ENCODE data around the gene AFG1L. TPM values are rescaled to one million over a fixed set of nuclear protein-coding genes. Genes with fewer than 3 reads are reported as not detected.

AFG1L gene
- total RNA-seq, 2 donors from 2014 or later: 10.5 to 11.1 TPM

- no peak for DNase-seq
- peaks cover 4% of the 10 kb centered on the region for H3K27me3 Mint-ChIP-seq (ENCODE audit: insufficient read depth)
- 79 to 100% methylated on average over 1 to 3 of the region's 6 CpGs for WGBS, 2 experiments (ENCODE audit: insufficient coverage in 1 of 2, insufficient read length in 1 of 2)
These were observed 122.2 kb downstream of the AFG1L start for GRCh38 chr6:108417027-108417426.

GRCh38 chr6:108419474-108419873 lies 124.6 kb downstream of the AFG1L start:
- H3K4me3 Mint-ChIP-seq: no peak overlapping the region
- no peaks in the 10 kb centered on the region for H3K4me1 ChIP-seq (ENCODE audit: control insufficient read depth, insufficient read depth, low read length)
- H3K4me3 ChIP-seq (ENCODE audit: low read length): no peak overlapping the region
- no peaks in the 10 kb centered on the region for H3K36me3 ChIP-seq (ENCODE audit: control insufficient read depth, insufficient read depth, low read length)
- no peaks in the 10 kb centered on the region for H3K36me3 Mint-ChIP-seq (ENCODE audit: low read depth)
- WGBS, 2 experiments (ENCODE audit: insufficient coverage in 1 of 2, insufficient read length in 1 of 2): 90% methylated on average over 1 of the region's 1 CpG; no CpG with 5 or more reads in 1 of the 2 experiments
- no peaks in the 10 kb centered on the region for H3K27me3 ChIP-seq (ENCODE audit: control insufficient read depth, insufficient read depth, low read length, poor library complexity, severe bottlenecking)
- no peak overlapping the region for H3K27ac Mint-ChIP-seq
- H3K4me1 Mint-ChIP-seq: peaks cover 5% of the 10 kb centered on the region
- DNase-seq: no peak
- no peak for TF ChIP-seq CTCF (conservative IDR thresholded peaks at IDR 0.05)
- no peak overlapping the region for H3K9ac ChIP-seq (ENCODE audit: extremely low read depth, low read length, poor library complexity, severe bottlenecking)
- H3K9me3 Mint-ChIP-seq: peaks cover 14% of the 10 kb centered on the region
- H3K9me3 ChIP-seq (ENCODE audit: control insufficient read depth, low read length): no peaks in the 10 kb centered on the region
- H3K27me3 Mint-ChIP-seq (ENCODE audit: insufficient read depth): peaks cover 2% of the 10 kb centered on the region
- no peak overlapping the region for H3K27ac ChIP-seq (ENCODE audit: low read depth, low read length)

More at GRCh38 chr6:108417027-108417426, 122.2 kb downstream of the AFG1L start:
- Mint-ChIP-seq H3K36me3 (ENCODE audit: low read depth) (peaks cover 4% of the 10 kb centered on the region), H3K27ac (no peak overlapping the region), H3K4me1 (peaks cover 5% of the 10 kb centered on the region), H3K4me3 (no peak overlapping the region), H3K9me3 (peaks cover 29% of the 10 kb centered on the region)
- H3K27me3 ChIP-seq (ENCODE audit: control insufficient read depth, insufficient read depth, low read length, poor library complexity, severe bottlenecking): no peaks in the 10 kb centered on the region
- H3K9ac ChIP-seq (ENCODE audit: extremely low read depth, low read length, poor library complexity, severe bottlenecking): no peak overlapping the region
- TF ChIP-seq CTCF (conservative IDR thresholded peaks at IDR 0.05): no peak
- H3K4me3 ChIP-seq (ENCODE audit: low read length): no peak overlapping the region
- H3K9me3 ChIP-seq (ENCODE audit: control insufficient read depth, low read length): no peaks in the 10 kb centered on the region
- H3K27ac ChIP-seq (ENCODE audit: low read depth, low read length): no peak overlapping the region
- no peaks in the 10 kb centered on the region for H3K36me3 ChIP-seq (ENCODE audit: control insufficient read depth, insufficient read depth, low read length)
- H3K4me1 ChIP-seq (ENCODE audit: control insufficient read depth, insufficient read depth, low read length): no peaks in the 10 kb centered on the region

GRCh38 chr6:108419934-108420609 lies 125.2 kb downstream of the AFG1L start:
- no peaks in the 10 kb centered on the region for H3K36me3 ChIP-seq (ENCODE audit: control insufficient read depth, insufficient read depth, low read length)
- H3K4me3 ChIP-seq (ENCODE audit: low read length): no peak overlapping the region
- no peak for DNase-seq
- no peak overlapping the region for H3K27ac Mint-ChIP-seq
- no peaks in the 10 kb centered on the region for H3K27me3 Mint-ChIP-seq (ENCODE audit: insufficient read depth)
- H3K4me1 Mint-ChIP-seq: peaks cover 5% of the 10 kb centered on the region
- no peaks in the 10 kb centered on the region for H3K9me3 ChIP-seq (ENCODE audit: control insufficient read depth, low read length)
- no peaks in the 10 kb centered on the region for H3K27me3 ChIP-seq (ENCODE audit: control insufficient read depth, insufficient read depth, low read length, poor library complexity, severe bottlenecking)
- no peak overlapping the region for H3K4me3 Mint-ChIP-seq
- H3K36me3 Mint-ChIP-seq (ENCODE audit: low read depth): no peaks in the 10 kb centered on the region
- H3K9me3 Mint-ChIP-seq: peaks cover 10% of the 10 kb centered on the region
- 61% methylated on average over 2 of the region's 2 CpGs; no CpG with 5 or more reads in 1 of the 2 experiments for WGBS, 2 experiments (ENCODE audit: insufficient coverage in 1 of 2, insufficient read length in 1 of 2)
- no peak for TF ChIP-seq CTCF (conservative IDR thresholded peaks at IDR 0.05)
- H3K4me1 ChIP-seq (ENCODE audit: control insufficient read depth, insufficient read depth, low read length): no peaks in the 10 kb centered on the region
- no peak overlapping the region for H3K27ac ChIP-seq (ENCODE audit: low read depth, low read length)
- H3K9ac ChIP-seq (ENCODE audit: extremely low read depth, low read length, poor library complexity, severe bottlenecking): no peak overlapping the region

All from endodermal cell (in vitro differentiated cells).